GM19193 (cell line): ENCODE data around the gene CDKN2B.

Source experiments
- POLR2A ChIP-seq: IDR thresholded peaks from 4 replicates; pipeline ENCODE4 v1.6.1; 2011; ENCODE audit not compliant: insufficient read depth, insufficient read length; ENCODE audit errors: extremely low read depth

Gene CDKN2B

DNA sequence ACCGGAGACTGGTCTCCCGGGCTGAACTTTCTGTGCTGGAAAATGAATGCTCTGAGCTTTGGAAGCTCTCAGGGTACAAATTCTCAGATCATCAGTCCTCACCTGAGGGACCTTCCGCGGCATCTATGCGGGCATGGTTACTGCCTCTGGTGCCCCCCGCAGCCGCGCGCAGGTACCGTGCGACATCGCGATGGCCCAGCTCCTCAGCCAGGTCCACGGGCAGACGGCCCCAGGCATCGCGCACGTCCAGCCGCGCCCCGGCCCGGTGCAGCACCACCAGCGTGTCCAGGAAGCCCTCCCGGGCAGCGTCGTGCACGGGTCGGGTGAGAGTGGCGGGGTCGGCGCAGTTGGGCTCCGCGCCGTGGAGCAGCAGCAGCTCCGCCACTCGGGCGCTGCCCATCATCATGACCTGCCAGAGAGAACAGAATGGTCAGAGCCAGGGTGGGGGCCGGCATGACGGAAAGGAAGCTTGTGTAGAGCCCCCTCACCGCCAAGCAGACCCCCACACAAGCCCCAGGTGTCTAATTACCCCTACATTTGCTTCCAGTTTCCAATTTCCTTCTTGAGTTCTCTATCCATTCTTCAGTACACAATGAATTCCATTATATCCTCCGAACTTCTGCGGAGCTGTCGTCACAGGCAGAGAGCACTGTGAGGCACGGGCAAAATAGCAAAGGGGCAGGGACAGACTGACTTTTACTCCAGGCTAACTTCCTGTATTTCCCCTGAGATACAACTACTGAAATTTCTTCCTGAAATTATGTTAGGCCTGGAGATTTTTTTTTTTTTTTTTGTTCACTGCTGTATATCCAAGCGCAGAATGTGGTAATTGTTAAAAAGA lies 38.1 kb downstream of the CDKN2B start:
- no peak for TF ChIP-seq POLR2A

- TF ChIP-seq POLR2A = no peak
These were observed 38.9 kb downstream of the CDKN2B start for GRCh38 chr9:21969951-21970799.

GRCh38 chr9:21969011-21969940 lies 39.8 kb downstream of the CDKN2B start:
- TF ChIP-seq POLR2A = no peak

DNA sequence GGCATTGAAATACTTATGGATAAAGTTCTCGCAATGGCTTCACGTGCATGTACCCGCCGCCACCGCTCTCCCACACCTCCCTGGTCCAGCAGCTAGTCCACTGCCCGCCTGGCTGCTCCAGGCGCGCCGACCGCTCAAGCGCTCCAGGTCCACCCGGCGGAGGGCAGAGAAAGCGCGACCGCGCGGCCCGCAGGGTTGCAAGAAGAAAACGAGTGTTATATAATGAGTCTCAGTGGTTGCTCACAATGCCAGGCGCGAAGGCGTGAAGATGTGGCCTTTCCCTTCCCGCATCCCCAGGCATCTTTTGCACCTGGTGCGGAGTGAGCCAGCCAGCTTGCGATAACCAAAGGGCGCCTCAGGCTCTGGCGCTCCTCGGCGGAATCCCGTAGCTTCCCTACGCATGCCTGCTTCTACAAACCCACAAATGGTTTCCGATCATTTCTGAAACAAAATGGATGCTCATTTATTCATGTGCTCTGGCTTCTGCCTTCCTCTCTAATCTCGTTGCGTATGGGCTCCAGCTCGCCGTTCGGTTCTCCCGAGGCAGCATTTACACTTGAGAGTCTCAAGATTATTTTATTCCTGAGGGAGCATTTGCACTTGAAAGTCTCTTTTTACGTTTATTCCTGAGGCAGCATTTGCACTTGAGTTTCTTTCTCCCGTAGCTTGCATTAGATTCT lies 40.6 kb downstream of the CDKN2B start:
- TF ChIP-seq POLR2A = no peak

GRCh38 chr9:21967702-21968101 lies 41.4 kb downstream of the CDKN2B start:
- TF ChIP-seq POLR2A = no peak

- TF ChIP-seq POLR2A = no peak
These were observed 41.9 kb downstream of the CDKN2B start for GRCh38 chr9:21967169-21967568.

DNA sequence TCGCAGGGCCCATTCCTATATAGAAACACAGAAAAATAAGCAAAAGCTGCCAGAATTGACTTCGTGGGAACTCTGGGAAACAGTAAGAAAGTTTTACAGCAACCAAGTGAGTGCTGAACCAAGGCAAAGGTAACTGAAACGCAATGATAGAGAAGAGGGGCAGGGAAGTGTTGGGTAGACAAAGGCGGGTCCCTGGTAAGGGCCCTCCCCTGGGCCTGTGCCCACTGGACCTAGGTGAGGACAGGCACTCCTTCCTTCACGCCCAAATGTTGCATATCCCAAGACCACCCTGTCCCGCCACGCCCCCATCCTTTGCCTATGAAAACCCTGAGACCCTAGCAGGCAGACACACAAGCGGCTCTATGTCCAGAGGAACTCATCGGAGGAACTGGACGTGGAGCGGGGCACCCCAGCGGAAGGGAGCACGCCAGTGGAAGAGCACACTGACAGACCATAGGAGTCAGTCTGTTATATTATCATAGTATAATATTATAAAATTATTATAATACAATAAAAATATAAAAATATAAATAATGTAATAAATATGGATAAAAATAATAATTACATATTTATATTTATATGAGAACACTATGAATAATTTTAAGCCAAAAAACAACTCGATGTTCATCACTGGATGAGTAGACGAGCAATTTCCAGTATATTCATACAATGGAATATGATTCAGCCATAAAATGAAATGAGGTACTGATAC lies 42.8 kb downstream of the CDKN2B start:
- TF ChIP-seq POLR2A = no peak

- no peak for TF ChIP-seq POLR2A
These were observed 43.6 kb downstream of the CDKN2B start for GRCh38 chr9:21965401-21965951.

DNA sequence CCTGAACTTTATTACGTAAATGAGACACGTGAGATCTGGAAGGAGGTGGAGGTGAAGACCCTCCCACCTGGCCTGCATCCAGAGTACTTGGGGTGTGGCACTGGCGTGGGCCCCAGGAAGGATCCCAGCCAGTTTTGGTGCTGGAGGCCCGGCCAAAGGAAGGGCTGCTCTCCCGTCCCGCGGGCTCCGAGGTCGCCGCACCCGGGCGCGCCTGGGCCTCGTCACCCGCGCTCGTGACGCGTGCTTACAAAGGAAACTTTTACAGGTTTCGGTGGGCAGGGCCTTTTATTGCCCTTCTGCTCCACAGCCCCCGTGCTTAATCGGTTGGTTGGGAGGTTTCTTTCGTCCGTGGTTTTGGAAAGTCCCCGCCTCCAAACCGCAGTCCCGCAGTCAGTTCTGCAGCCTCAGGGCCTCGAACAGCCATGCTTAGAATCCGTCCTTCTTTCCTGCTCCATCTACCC lies 44.1 kb downstream of the CDKN2B start:
- no peak for TF ChIP-seq POLR2A

DNA sequence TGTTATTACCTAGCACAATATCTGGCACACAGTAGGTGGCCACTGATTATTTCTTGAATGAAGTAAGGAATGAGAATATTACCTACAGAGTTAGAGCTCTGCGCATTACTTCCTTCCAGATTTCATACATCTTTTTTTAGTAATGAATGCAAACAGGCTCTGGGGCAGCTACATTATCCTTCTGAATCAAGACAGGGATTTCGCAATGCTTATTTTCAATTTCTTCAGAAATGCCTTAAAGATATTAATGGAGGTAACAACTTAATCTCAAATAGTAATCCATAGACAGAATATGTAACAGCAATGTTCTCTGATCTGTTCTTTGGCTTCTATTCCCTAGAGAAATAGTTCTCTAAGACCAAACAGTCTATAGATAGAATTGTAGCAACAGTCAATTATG lies 47.5 kb downstream of the CDKN2B start:
- TF ChIP-seq POLR2A = no peak

- no peak for TF ChIP-seq POLR2A
These were observed 50.3 kb downstream of the CDKN2B start for GRCh38 chr9:21958833-21959232.
